Gastroesophageal sphincter (tissue), 3 donors: ENCODE data around the gene SIRPA.

Experiments
- POLR2AphosphoS5 ChIP-seq: sonication (generic); formaldehyde crosslinking; IDR thresholded peaks from one replicate; pipeline ENCODE4 v1.6.1; 2017; ENCODE audit warnings: antibody characterized with exemption
- TF ChIP-seq, protein P1 (sequence below), 4 experiments: fragments of 200-600 bp in 2 of 4; fragments of 450-650 bp in 2 of 4; sonication (generic) in 1 of 4; IDR thresholded peaks; one replicate each; pipeline ENCODE4 v1.5.1; 2017 to 2019; ENCODE audit warnings: antibody characterized with exemption in 4 of 4, mild to moderate bottlenecking in 2 of 4, moderate library complexity in 2 of 4

DNA sequence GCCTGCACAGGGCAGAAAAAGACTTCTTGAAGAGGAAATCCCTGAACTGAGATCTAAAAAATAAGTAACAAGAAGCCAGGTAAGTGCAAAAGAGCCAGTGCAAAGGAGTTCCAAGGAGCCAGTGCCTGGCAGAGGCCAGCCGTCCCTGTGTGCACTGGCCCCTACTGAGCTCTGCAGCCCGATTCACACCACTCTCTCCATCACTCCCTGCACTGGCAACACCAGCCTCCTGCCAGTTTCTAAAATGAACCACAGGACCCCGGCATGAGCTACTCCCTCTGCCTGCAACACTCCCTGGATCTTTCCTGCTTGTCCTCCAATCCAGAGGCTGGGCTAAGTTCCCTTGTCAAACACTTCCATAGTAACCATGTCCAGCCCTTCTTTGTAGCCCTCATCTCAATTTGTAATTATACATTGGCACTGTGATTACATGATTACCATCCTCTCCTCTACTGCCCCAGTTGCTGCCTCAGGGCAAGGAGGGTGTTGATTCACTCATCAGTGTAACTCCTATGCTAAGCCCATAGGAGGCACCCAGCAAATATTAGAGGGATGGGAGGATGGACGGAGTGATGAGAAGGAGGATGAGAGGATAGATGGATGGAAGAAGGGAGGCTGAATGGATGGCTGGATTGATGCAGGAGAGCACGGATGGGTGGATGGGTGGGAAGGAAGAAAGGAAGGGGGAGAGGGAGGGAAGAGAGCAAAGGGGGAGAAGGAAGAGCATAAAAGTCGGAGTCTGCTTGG, 49.3 kb downstream of the SIRPA start:
- TF ChIP-seq, protein P1, sequence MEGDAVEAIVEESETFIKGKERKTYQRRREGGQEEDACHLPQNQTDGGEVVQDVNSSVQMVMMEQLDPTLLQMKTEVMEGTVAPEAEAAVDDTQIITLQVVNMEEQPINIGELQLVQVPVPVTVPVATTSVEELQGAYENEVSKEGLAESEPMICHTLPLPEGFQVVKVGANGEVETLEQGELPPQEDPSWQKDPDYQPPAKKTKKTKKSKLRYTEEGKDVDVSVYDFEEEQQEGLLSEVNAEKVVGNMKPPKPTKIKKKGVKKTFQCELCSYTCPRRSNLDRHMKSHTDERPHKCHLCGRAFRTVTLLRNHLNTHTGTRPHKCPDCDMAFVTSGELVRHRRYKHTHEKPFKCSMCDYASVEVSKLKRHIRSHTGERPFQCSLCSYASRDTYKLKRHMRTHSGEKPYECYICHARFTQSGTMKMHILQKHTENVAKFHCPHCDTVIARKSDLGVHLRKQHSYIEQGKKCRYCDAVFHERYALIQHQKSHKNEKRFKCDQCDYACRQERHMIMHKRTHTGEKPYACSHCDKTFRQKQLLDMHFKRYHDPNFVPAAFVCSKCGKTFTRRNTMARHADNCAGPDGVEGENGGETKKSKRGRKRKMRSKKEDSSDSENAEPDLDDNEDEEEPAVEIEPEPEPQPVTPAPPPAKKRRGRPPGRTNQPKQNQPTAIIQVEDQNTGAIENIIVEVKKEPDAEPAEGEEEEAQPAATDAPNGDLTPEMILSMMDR (IDR thresholded peaks at IDR 0.05): no peak
- no peak for TF ChIP-seq POLR2AphosphoS5
